ENCODE measurements around the gene NOL8. TPM values are rescaled to one million over a fixed set of nuclear protein-coding genes. Genes with fewer than 3 reads are reported as not detected.

Gene NOL8
- total RNA-seq, 1 experiment from 2014 or later: 48.2 TPM

DNA sequence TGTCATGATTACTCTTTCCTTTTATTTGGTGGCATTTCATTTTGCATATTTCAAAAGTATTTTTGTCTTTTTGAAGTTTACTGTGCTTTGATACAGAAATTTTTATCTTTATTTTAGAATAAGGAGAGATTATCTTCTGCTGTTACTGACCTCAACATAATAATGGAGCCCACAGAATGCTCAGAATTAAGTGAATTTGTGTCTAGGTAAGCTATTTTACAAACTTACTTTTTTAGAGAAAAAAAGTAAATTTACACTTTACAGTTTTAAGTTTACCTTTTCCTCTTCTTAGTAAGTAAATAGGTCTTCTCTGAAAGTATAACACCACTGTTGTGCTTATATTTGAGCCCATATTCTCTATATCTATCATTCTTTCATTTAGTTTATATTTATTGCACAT, 20.4 kb upstream of the NOL8 start (continued):
- TF ChIP-seq, protein P1, sequence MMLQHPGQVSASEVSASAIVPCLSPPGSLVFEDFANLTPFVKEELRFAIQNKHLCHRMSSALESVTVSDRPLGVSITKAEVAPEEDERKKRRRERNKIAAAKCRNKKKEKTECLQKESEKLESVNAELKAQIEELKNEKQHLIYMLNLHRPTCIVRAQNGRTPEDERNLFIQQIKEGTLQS (IDR thresholded peaks at IDR 0.05): no peak
- TF ChIP-seq, protein P2, sequence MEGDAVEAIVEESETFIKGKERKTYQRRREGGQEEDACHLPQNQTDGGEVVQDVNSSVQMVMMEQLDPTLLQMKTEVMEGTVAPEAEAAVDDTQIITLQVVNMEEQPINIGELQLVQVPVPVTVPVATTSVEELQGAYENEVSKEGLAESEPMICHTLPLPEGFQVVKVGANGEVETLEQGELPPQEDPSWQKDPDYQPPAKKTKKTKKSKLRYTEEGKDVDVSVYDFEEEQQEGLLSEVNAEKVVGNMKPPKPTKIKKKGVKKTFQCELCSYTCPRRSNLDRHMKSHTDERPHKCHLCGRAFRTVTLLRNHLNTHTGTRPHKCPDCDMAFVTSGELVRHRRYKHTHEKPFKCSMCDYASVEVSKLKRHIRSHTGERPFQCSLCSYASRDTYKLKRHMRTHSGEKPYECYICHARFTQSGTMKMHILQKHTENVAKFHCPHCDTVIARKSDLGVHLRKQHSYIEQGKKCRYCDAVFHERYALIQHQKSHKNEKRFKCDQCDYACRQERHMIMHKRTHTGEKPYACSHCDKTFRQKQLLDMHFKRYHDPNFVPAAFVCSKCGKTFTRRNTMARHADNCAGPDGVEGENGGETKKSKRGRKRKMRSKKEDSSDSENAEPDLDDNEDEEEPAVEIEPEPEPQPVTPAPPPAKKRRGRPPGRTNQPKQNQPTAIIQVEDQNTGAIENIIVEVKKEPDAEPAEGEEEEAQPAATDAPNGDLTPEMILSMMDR (IDR thresholded peaks at IDR 0.05 in 2 of 3, conservative IDR thresholded peaks at IDR 0.05 in 1 of 3; ENCODE audit: borderline replicate concordance in 1 of 3, insufficient read depth in 1 of 3, low read depth in 2 of 3, low read length in 2 of 3): no peak

DNA sequence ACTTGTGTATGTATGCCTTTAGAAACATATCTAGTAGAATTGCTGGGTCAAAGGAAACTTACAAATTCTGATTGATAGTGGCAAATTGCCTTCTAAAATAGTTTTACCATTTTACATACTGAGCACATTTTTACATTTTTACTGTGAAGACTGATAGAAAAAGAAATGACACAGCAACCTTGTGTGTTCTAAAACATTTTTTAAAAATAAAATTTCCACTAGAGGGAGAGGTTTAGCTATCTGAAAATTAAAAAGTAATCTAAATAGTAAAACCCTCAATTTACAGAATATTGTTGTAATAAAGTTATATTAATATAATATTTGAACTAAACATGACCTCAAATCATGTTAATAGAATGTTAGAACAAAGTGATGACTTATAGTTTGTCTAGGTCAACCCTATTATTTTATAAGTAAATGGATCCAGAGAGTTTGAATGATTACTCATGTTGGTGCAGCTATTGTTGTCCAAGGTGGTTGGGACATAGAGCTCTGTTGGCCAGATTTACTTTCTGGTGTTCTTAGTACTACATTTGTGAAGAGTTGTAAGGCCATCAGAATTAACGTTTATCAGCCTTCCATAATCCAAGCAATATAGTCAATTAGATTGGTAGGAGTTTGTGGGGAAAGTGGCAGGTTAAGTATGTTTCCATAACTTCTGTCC, 17.8 kb upstream of the NOL8 start:
- intact Hi-C loops (cut with micrococcal nuclease): no loop called here
- RAD21 ChIA-PET (ENCODE audit: low non-redundant PET in 1 of 2, low total read pairs in 2 of 2, uncharacterized antibody in 2 of 2, unreplicated experiment in 2 of 2): no interaction called here
- TF ChIP-seq SIN3A (IDR thresholded peaks at IDR 0.05; ENCODE audit: low read depth): no peak
- TF ChIP-seq, protein P2 (IDR thresholded peaks at IDR 0.05 in 2 of 3, conservative IDR thresholded peaks at IDR 0.05 in 1 of 3; ENCODE audit: borderline replicate concordance in 1 of 3, insufficient read depth in 1 of 3, low read depth in 2 of 3, low read length in 2 of 3): peak in 1 of 3 experiments; percentile 16; a peak in 1 of 6 replicates
- ATAC-seq (no peak), DNase-seq (ENCODE audit: low read depth, low spot score) (no peak)
- Histone ChIP-seq H3K9me3 (ENCODE audit: control insufficient read depth in 1 of 2, insufficient read depth in 1 of 2, low read depth in 1 of 2, low read length in 2 of 2) (peaks cover 0 to 9% of the 10 kb centered on the region in 2 experiments; a peak in 1 of 4 replicates), H4K20me1 (ENCODE audit: insufficient read depth) (no peaks in the 10 kb centered on the region), H2AFZ (ENCODE audit: low read depth, low read length, poor library complexity, severe bottlenecking) (no peak overlapping the region), H3K36me3 (ENCODE audit: control insufficient read depth in 1 of 2, insufficient read depth in 2 of 2, low read length in 2 of 2) (peaks cover 0 to 19% of the 10 kb centered on the region in 2 experiments; a peak in 2 of 4 replicates), H3K27me3 (ENCODE audit: insufficient read depth, low read length) (no peaks in the 10 kb centered on the region), H3K4me1 (ENCODE audit: control insufficient read depth in 1 of 2, insufficient read depth in 2 of 2, low read length in 2 of 2) (no peaks in the 10 kb centered on the region), H3K79me2 (ENCODE audit: insufficient read depth, low read length) (no peaks in the 10 kb centered on the region), H3K27ac (ENCODE audit: low read depth, low read length) (no peak overlapping the region), H3K4me3 (replicated peaks in 1 of 2; ENCODE audit: low read depth in 1 of 2, low read length in 2 of 2) (no peak overlapping the region), H3K9me2 (ENCODE audit: insufficient read depth) (no peaks in the 10 kb centered on the region), H3K4me2 (ENCODE audit: low read length) (no peak overlapping the region), H3K9ac (ENCODE audit: low read length) (no peak overlapping the region)
- POLR2A ChIA-PET: no interaction called here
- CTCF ChIA-PET: interaction anchor here (0.8 kb wide), 1 partner anchor 96 kb away, joined by 4 read pairs; no protein-coding TSS in a partner anchor
- no TSS peak for BruUV-seq (replicated peaks)

Measured in HCT116 (cell line).